ENCODE measurements around the gene C1orf198. TPM values are rescaled to one million over a fixed set of nuclear protein-coding genes. Genes with fewer than 3 reads are reported as not detected.

The C1orf198 gene
- polyA plus RNA-seq, 2 of the 4 experiments (the other 2 are of a cell fraction) = 12.0 to 20.4 TPM

- TF ChIP-seq, protein P1, sequence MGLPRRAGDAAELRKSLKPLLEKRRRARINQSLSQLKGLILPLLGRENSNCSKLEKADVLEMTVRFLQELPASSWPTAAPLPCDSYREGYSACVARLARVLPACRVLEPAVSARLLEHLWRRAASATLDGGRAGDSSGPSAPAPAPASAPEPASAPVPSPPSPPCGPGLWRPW (IDR thresholded peaks at IDR 0.05) = no peak
- TF ChIP-seq CBX2 (IDR thresholded peaks at IDR 0.05; ENCODE audit: borderline replicate concordance, low read depth) (no peak), KDM1A (IDR thresholded peaks at IDR 0.05; ENCODE audit: low read depth) (no peak), TP53 (CRISPR knock-in tag; IDR thresholded peaks at IDR 0.05) (no peak)
These were observed 74.9 kb downstream of the C1orf198 start (continued) for GRCh38 chr1:230793463-230793745.

DNA sequence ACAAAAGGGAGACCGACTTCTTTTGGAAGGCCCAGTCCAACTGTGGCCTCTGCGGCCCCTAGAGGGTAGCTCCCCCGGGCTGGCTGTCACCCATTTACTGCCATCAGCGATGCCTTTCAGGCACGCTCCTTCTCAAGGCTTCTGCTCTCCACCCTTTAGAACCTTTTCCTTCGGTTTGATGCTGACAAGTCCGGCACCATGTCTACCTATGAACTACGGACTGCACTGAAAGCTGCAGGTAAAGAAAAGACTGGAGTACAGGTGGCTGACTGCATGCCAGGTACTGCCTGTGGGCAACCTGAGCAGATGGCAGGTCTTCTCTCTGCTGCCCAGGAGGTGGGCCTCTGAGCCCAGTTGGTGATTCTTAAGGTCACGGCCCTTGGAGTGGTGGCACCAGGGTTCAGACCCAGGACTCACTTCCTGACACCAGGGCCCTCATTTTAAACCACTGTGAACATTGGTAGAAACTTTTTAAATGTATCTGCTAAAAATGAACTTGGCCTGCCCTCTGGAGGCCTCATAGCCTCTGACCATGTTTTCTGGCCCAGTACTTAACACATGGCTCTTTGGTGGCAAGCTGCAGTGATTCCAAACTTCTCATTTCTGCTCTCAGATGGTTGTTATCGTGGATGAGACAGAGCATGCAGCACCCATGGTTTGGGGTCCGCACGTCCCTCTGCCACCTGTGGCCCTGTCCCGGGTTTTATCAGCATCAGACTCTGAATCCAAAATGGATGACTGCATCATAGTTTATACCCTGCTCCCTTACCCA, 75.4 kb downstream of the C1orf198 start:
- Histone ChIP-seq H3K4me1 (no peaks in the 10 kb centered on the region), H3K9me3 (no peaks in the 10 kb centered on the region), H3K4me2 (no peak overlapping the region), H3K4me3 (no peak overlapping the region), H3K27ac (no peak overlapping the region)
- ATAC-seq (no peak), FAIRE-seq (no peak), DNase-seq (ENCODE audit: low read depth in 1 of 2, low spot score in 1 of 2) (peak in 1 of 2 experiments; percentile 9)
- WGBS (ENCODE audit: missing lambda C conversion rate) = 63% methylated on average over 13 of the region's 13 CpGs
- CTCF ChIA-PET = interaction anchor here (0.8 to 1.9 kb wide), 2 partner anchors 9 to 18 kb away, joined by 3 to 7 read pairs; no protein-coding TSS in a partner anchor
- TF ChIP-seq JUN (IDR thresholded peaks at IDR 0.05) = no peak
- no peak for TF ChIP-seq HOXA7 (CRISPR knock-in tag; IDR thresholded peaks at IDR 0.05)
- TF ChIP-seq SMC3 (IDR thresholded peaks at IDR 0.05) = 0 out of 3 replicates have a peak, but pooled peaks have one; percentile 11
- TF ChIP-seq RAD21 (conservative IDR thresholded peaks at IDR 0.05 in 1 of 2, IDR thresholded peaks at IDR 0.05 in 1 of 2) = peak; percentile 28 to 41; a peak in 2 of 5 replicates
- POLR2A ChIA-PET = no interaction called here

DNA sequence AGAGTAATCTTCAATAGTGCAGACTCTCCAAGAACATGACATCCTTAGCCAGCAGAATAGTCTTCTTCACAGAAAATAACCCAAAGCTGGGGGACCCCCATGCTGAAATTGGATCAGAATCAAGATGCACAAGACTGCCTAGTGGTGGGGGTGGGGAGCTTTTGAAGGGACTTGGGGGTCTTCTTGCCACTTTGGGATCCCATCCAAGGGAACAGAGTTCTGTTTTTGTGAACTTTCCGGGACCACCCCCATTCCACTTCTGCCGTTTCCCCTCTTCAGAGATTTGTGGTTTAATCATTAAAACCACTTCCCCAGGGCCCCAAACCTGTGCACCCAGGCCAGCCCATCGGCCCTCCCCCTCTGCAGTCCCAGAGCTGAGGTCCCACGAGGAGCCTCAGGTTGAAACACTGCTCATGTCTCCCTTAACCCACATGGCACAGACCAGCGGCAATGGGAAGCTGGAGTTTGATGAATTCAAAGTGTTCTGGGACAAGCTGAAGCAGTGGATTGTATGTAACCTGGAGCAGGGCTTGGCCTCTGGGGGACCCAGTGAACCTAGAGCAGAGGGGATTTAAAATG, 76.2 kb downstream of the C1orf198 start:
- no peak for FAIRE-seq
- H3K4me1 ChIP-seq = no peaks in the 10 kb centered on the region
- CTCF ChIA-PET = interaction anchor here (0.8 to 1.9 kb wide), 2 partner anchors 9 to 17 kb away, joined by 3 to 7 read pairs; no protein-coding TSS in a partner anchor
- 41% methylated on average over 5 of the region's 5 CpGs for WGBS (ENCODE audit: missing lambda C conversion rate)
- no peaks in the 10 kb centered on the region for H3K9me3 ChIP-seq
- no peak overlapping the region for H3K4me3 ChIP-seq
- POLR2A ChIA-PET = no interaction called here
- no peak overlapping the region for H3K4me2 ChIP-seq
- DNase-seq (ENCODE audit: low read depth in 1 of 2, low spot score in 1 of 2) = no peak
- ATAC-seq = no peak
- TF ChIP-seq NFE2L2 (conservative IDR thresholded peaks at IDR 0.05; ENCODE audit: low read length) = no peak
- no peak for TF ChIP-seq REST (IDR thresholded peaks at IDR 0.05)
- TF ChIP-seq EHMT2 (IDR thresholded peaks at IDR 0.05; ENCODE audit: low read depth) = no peak
- TF ChIP-seq TFCP2L1 (CRISPR knock-in tag; IDR thresholded peaks at IDR 0.05) = no peak
- TF ChIP-seq CEBPB (IDR thresholded peaks at IDR 0.05) = no peak
- no peak for TF ChIP-seq RARB (CRISPR knock-in tag; IDR thresholded peaks at IDR 0.05)
- no peak for TF ChIP-seq HOXA7 (CRISPR knock-in tag; IDR thresholded peaks at IDR 0.05)
- TF ChIP-seq RAD21 (conservative IDR thresholded peaks at IDR 0.05 in 1 of 2, IDR thresholded peaks at IDR 0.05 in 1 of 2) = no peak
- TF ChIP-seq, protein P2, sequence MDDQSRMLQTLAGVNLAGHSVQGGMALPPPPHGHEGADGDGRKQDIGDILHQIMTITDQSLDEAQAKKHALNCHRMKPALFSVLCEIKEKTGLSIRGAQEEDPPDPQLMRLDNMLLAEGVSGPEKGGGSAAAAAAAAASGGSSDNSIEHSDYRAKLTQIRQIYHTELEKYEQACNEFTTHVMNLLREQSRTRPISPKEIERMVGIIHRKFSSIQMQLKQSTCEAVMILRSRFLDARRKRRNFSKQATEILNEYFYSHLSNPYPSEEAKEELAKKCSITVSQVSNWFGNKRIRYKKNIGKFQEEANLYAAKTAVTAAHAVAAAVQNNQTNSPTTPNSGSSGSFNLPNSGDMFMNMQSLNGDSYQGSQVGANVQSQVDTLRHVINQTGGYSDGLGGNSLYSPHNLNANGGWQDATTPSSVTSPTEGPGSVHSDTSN (IDR thresholded peaks at IDR 0.05) = no peak
- no peak for TF ChIP-seq JUN (IDR thresholded peaks at IDR 0.05)
- no peak for TF ChIP-seq USF2 (IDR thresholded peaks at IDR 0.05)
- TF ChIP-seq HOXB13 (CRISPR knock-in tag; IDR thresholded peaks at IDR 0.05; ENCODE audit: low read depth) = no peak
- no peak for TF ChIP-seq CBX8 (IDR thresholded peaks at IDR 0.05)
- no peak for TF ChIP-seq ZNF302 (CRISPR knock-in tag; IDR thresholded peaks at IDR 0.05)
- TF ChIP-seq JUNB (IDR thresholded peaks at IDR 0.05) = no peak
- TF ChIP-seq ZFP36 (IDR thresholded peaks at IDR 0.05; ENCODE audit: borderline replicate concordance, partially characterized antibody) = no peak
- TF ChIP-seq CBX2 (IDR thresholded peaks at IDR 0.05; ENCODE audit: borderline replicate concordance, low read depth) = no peak
- H3K27ac ChIP-seq = no peak overlapping the region
